Fibroblast of pulmonary artery (primary cell): ENCODE measurements around the gene NPPC.
A peak's percentile ranks its signal among the peaks of the same experiment; 100 is the strongest.

Experiments
- DNase-seq: peaks from one replicate; pipeline ENCODE4 v3.0.0-alpha.2; 2010; ENCODE audit warnings: low read depth
- H3K4me3 ChIP-seq: replicated peaks from 2 replicates; pipeline ENCODE4 v1.5.1; 2011; ENCODE audit warnings: low read depth, mild to moderate bottlenecking, control low read depth, low read length, moderate library complexity
- TF ChIP-seq, protein P1 (sequence below): IDR thresholded peaks from 2 replicates; pipeline ENCODE4 v1.5.1; 2011; ENCODE audit warnings: mild to moderate bottlenecking, control low read depth, low read length, inconsistent platforms; ENCODE audit errors: missing control alignments

NPPC gene

DNA sequence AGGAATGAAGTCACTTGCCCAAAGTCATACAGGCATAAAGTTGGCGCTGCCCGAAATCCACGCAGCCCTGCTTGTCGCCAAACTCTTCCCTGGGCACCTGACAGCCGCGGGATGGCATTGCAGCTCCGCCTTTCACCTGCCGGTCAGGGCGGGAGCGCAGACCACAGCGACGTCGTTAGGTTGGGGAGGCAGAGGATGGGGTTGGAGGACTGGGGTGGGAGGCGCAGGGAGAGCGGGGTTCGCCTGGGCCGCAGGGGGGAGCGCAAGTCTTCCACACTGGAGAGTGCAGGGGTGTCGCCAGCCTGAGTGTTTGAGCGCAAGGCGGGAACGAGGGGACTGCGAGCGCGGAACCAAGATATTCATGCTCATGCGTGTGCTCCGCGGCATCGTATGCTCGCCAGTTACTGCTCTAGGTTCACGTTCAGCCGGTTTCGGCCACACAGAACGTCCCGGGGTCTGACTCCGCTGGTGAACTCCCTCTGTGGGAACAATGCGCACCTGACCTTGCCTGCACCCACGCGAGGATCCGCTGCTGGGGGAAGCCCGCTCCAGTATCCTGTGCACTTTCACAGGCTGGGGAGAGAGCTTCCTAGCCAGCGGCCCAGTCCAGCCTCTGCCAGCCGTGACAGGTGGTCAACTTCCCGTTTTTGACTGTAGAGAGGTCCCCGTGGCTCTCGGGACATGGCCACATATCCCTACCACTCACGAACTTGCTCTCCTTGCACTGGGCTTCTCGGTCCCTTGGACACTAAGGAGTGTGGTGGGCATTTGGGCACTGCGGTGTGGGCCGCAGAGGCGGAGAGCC is 767 bp upstream of the NPPC start:
- TF ChIP-seq, protein P1, sequence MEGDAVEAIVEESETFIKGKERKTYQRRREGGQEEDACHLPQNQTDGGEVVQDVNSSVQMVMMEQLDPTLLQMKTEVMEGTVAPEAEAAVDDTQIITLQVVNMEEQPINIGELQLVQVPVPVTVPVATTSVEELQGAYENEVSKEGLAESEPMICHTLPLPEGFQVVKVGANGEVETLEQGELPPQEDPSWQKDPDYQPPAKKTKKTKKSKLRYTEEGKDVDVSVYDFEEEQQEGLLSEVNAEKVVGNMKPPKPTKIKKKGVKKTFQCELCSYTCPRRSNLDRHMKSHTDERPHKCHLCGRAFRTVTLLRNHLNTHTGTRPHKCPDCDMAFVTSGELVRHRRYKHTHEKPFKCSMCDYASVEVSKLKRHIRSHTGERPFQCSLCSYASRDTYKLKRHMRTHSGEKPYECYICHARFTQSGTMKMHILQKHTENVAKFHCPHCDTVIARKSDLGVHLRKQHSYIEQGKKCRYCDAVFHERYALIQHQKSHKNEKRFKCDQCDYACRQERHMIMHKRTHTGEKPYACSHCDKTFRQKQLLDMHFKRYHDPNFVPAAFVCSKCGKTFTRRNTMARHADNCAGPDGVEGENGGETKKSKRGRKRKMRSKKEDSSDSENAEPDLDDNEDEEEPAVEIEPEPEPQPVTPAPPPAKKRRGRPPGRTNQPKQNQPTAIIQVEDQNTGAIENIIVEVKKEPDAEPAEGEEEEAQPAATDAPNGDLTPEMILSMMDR, result no peak
- DNase-seq, result no peak
- H3K4me3 ChIP-seq, result no peak overlapping the region

DNA sequence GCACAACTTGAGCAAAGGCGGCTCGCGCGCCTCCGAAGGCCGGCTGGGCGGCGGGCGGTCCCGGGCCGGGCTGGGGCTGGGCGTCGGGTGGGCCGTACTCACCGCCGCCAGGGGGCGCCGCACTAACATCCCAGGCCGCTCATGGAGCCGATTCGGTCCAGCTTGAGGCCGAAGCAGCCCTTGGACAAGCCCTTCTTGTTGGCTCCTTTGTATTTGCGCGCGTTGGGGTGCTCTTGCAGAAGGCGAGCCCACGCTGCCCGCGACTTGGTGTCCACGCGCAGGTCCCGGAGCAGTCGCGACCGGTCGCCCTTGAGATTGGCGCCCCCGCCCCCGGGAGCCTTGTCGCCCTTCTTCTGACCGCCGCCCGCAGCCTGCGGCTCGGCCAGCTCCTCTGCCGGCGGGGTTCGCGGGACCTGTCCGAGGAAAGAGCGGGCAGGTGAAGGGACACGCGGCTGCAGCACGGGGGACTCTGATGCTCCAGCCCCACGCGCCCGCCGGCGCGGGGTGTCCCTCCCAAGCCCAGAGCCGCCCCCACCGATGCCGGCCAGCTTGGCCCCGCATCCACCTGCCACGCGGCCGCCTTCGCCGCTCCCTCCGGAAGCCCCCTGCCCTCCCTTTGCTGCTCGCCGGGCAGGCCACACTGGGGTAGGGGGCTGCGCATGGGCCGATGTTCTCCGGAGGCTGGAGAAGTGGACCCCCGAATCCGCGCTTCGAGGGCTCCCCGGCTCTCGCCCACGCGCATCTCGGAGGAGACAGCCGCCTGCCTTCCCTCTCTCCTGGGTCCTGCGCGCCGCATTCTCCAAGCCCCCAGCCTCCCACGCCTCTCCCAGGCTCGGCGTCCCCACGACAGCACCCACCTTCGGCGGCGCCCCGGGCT is 655 bp downstream of the NPPC start:
- TF ChIP-seq, protein P1, result peak; percentile 45
- peak overlapping the region; percentile 40 for H3K4me3 ChIP-seq
- DNase-seq, result peak; percentile 90

DNA sequence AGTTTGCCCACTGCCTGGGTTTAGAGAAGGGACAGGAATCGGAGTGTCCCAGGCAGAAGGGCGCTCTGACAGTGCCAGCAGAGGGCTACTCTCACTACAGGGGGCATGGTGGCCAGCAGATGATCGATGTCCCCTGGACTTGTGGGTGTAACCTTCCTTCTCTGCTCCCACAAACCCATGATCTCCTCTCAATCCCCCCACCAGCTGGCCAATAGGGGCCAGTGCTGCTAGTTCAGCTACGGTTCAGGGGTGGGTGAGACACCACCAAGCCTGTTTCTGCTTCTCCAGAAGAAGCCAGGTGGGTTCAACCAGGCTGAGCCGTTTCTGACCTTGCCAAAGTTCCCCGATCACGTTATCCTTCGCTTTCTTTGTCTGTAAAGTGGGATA is 1.3 kb downstream of the NPPC start:
- H3K4me3 ChIP-seq, result no peak overlapping the region
- TF ChIP-seq, protein P1, result no peak

DNA sequence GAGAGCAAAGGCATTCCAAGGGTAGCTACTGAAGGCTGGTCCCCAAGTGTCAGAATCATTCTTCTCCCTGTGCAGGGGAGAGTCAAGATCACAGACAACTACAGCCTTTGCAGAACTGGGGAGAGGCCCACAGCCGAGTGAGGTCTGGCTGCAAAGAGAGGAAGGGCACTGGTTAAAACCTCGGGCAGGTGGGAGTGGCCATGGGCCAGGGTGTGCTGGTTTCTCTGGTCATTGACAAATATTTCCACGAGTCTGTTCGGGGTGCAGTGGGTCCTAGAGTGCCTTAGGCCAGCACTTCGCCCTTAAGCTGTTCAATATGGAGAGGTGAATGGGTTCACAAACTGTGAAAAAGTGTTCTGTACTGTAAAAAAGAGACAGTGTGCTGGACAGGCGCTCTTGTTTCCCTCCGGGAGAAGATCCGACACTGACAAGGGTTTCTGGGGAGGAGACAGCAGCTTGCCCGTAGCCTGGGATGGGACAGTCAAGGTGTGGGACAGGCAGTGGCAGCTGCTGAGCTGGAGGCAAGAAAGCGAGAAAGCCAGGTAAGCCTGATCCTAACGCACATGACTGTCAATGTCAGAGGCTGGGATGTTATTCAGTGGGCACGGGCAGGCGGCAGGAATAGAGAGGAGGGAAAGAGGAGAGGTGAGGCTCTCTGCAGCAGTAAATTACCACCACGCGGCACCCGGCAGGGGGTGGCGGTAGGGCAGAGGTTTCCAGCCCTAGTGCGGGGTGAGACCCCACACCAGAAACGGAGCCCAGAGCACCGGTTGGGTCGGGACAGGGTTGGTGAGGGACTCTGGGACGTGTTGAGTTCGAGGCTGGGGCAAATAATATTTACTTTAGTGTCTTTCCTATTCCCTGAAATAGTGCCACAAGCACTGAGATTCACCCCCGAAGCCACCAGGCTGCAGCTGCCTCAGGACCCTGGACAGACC is 2.0 kb downstream of the NPPC start:
- no peak overlapping the region for H3K4me3 ChIP-seq
- DNase-seq, result no peak
- TF ChIP-seq, protein P1, result no peak

More for the DNA sequence above, 1.3 kb downstream of the NPPC start:
- no peak for DNase-seq

DNA sequence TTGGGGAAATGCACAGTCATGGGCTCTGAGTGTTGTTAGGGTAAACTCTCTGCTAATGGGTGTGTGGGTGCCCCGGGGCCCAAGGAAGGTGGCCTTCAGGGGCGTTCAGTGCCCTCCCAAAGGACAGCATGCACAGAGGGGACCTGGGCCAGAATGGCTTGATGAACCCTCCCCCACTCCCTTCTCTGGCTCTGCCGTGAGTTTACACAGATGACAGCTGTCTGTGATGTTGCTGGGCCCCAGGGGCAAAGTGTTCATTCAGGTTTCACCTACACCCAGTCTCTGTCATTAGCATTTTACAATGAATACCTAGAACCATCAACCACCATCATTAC is 3.2 kb downstream of the NPPC start:
- no peak overlapping the region for H3K4me3 ChIP-seq
- DNase-seq, result no peak
- TF ChIP-seq, protein P1, result no peak

DNA sequence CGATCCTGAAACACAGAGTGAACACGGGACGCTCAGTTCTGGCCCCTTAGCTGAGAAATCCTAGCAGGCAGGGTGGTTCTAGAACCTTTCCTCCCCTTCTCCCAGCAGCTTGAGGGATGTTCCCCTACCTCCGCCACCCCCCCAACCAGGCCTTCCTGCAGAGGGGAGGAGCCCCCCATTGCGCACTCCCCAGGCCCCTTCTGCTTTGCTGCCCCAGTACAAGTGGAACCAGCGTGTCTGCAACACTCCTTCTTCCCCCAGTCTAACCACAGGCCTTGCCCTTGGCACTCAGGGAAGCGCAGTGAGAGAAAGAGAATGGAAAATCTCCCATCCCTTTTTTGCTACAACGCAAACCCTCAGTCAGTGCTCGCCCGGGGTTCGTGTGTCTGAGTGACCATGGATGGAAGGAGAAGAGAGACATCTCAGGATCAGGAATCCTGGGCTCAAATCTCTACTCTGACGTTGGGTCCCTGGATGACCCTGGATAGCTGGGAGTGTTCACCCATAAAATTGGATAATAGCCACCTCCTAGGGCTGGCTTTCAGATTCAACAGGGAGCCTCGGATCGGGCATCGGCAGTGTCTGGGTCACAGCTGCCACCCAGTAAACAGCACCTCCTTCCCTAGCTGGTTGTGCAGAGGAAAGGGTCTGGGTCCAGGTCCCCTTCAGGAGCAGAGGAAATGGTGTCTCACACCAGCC is 3.7 kb downstream of the NPPC start:
- DNase-seq, result no peak
- TF ChIP-seq, protein P1, result no peak
- no peak overlapping the region for H3K4me3 ChIP-seq
